ENCODE data around the gene BTN1A1. TPM values are rescaled to one million over a fixed set of nuclear protein-coding genes. Genes with fewer than 3 reads are reported as not detected.

The BTN1A1 gene
- total RNA-seq, 1 experiment from 2014 or later, result not detected

DNA sequence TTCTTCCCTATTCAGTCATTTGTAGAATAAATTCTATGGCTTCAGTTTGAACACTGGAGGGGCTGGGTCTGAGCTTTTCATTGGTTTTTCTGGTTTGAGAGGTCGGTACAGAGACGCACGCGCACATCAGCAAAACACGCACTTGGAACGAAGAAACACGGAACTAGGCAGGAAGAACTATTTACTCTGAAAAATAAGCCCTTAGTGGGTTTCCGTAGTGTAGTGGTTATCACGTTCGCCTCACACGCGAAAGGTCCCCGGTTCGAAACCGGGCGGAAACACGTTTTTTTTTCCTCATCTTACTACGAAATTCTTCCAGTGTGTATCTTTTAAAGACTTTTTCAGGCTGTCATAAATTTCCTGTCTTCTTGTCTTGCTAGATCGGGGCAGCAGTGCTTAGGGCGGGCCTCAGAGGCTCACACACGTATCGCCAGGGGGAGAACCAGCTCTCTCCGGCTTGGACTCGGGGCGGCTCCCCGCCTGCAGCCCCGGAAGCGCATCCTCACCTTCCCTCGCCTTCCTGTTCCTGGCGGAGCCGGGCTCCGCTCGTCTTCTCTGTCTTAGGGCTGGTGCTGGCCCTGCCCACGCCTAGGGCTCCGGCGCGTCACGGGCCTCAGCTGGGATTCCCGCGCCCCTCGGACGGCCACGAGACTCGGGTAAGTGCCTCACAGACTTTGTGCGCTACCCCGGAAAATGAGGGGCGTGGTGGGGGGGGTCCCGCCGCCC, 37.9 kb downstream of the BTN1A1 start, which contains the start of gene HMGN4:
TSS of gene HMGN4 (plus strand) at position 521 of the 726 bp plus-strand sequence. CDS start 6,841 bp downstream, outside the sequence.
- peak within 1 kb of the TSS; percentile 84 for H3K4me3 Mint-ChIP-seq (ENCODE audit: unreplicated experiment)
- peak within 1 kb of the TSS; percentile 98 for H3K27ac Mint-ChIP-seq (ENCODE audit: low read depth, unreplicated experiment)
- H3K36me3 Mint-ChIP-seq (ENCODE audit: insufficient read depth, unreplicated experiment), result peaks cover 51% of the 10 kb centered on the region
- ChIA-PET CTCF (interaction anchor here (0.5 to 1.8 kb wide), 7 partner anchors 15 to 545 kb away, joined by 4 to 6 read pairs (median 4); no protein-coding TSS in a partner anchor), POLR2A (interaction anchor here (0.6 to 5.0 kb wide), 42 partner anchors 8 to 1600 kb away, joined by 3 to 76 read pairs (median 6); partner anchors contain the start of genes ABT1 and BTN2A2)
- H3K27me3 Mint-ChIP-seq (ENCODE audit: insufficient read depth, unreplicated experiment), result no peaks in the 10 kb centered on the region
- BruUV-seq (replicated peaks), result no TSS peak
- intact Hi-C loops (cut with micrococcal nuclease), result loop anchor here (1.0 to 10.0 kb wide), 8 partner anchors 15 to 363 kb away; partner anchors contain the start of gene BTN3A3
- DNase-seq (ENCODE audit: unreplicated experiment), result peak; percentile 89
- peaks cover 23% of the 10 kb centered on the region for H3K4me1 Mint-ChIP-seq (ENCODE audit: insufficient read depth, unreplicated experiment)
- no peaks in the 10 kb centered on the region for H3K9me3 Mint-ChIP-seq (ENCODE audit: unreplicated experiment)
- TF ChIP-seq, protein P1, sequence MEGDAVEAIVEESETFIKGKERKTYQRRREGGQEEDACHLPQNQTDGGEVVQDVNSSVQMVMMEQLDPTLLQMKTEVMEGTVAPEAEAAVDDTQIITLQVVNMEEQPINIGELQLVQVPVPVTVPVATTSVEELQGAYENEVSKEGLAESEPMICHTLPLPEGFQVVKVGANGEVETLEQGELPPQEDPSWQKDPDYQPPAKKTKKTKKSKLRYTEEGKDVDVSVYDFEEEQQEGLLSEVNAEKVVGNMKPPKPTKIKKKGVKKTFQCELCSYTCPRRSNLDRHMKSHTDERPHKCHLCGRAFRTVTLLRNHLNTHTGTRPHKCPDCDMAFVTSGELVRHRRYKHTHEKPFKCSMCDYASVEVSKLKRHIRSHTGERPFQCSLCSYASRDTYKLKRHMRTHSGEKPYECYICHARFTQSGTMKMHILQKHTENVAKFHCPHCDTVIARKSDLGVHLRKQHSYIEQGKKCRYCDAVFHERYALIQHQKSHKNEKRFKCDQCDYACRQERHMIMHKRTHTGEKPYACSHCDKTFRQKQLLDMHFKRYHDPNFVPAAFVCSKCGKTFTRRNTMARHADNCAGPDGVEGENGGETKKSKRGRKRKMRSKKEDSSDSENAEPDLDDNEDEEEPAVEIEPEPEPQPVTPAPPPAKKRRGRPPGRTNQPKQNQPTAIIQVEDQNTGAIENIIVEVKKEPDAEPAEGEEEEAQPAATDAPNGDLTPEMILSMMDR (IDR thresholded peaks at IDR 0.05; ENCODE audit: unreplicated experiment), result no peak

DNA sequence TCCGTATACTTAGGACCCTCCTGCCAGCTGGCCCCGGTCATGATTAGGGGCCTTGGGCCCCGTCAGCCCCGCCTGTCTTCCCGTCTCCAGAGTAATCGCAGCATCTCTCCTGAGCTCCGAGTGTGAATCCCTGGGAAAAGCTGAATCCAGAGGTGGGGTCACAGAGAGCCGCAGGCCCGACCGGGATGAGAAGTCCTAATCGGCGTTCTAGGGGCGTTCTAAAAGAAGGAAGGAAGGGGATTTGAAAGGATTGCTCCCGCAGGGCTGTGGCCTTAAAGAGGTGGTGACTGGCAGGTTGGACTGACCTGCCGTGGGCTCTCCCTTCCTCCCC, 38.4 kb downstream of the BTN1A1 start:
- Mint-ChIP-seq H3K36me3 (ENCODE audit: insufficient read depth, unreplicated experiment) (peaks cover 50% of the 10 kb centered on the region), H3K4me3 (ENCODE audit: unreplicated experiment) (peak overlapping the region; percentile 84), H3K27me3 (ENCODE audit: insufficient read depth, unreplicated experiment) (no peaks in the 10 kb centered on the region), H3K4me1 (ENCODE audit: insufficient read depth, unreplicated experiment) (peaks cover 21% of the 10 kb centered on the region), H3K27ac (ENCODE audit: low read depth, unreplicated experiment) (peak overlapping the region; percentile 98), H3K9me3 (ENCODE audit: unreplicated experiment) (no peaks in the 10 kb centered on the region)
- POLR2A ChIA-PET, result interaction anchor here (0.6 to 5.0 kb wide), 26 partner anchors 10 to 1599 kb away, joined by 3 to 76 read pairs (median 6); partner anchors contain the start of genes ABT1 and BTN2A2
- BruUV-seq (replicated peaks), result TSS peak; percentile 40
- CTCF ChIA-PET, result interaction anchor here (0.6 to 1.8 kb wide), 5 partner anchors 14 to 230 kb away, joined by 4 to 6 read pairs (median 4); no protein-coding TSS in a partner anchor
- TF ChIP-seq, protein P1 (IDR thresholded peaks at IDR 0.05; ENCODE audit: unreplicated experiment), result no peak
- intact Hi-C loops (cut with micrococcal nuclease), result loop anchor here (1.0 to 10.0 kb wide), 5 partner anchors 15 to 364 kb away; no protein-coding TSS in a partner anchor
- DNase-seq (ENCODE audit: unreplicated experiment), result no peak

DNA sequence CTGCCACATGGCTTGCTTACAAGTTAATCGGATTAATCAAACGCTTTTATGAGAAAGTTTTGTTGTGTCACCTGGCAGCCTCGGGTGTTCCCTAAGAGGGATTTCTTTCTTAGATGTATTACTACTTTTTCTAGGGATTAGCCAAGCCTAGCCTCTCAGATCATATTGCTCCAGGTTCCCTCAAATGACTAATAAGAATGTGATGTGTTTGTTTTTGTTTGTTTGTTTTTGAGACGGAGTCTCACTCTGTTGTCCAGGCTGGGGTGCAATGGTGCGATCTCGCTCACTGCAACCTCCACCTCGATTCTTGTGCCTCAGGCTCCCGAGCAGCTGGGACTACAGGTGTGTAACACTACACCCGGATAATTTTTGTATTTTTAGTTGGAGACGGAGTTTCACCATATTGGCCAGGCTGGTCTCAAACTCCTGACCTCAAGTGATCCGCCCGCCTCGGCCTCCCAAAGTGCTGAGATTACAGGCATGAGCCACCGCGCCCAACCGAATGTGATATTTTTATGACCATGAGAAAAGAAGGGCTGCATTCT, 39.0 kb downstream of the BTN1A1 start:
- Mint-ChIP-seq H3K4me1 (ENCODE audit: insufficient read depth, unreplicated experiment) (peaks cover 21% of the 10 kb centered on the region), H3K36me3 (ENCODE audit: insufficient read depth, unreplicated experiment) (peaks cover 55% of the 10 kb centered on the region), H3K27ac (ENCODE audit: low read depth, unreplicated experiment) (peak overlapping the region; percentile 98), H3K27me3 (ENCODE audit: insufficient read depth, unreplicated experiment) (no peaks in the 10 kb centered on the region), H3K9me3 (ENCODE audit: unreplicated experiment) (no peaks in the 10 kb centered on the region), H3K4me3 (ENCODE audit: unreplicated experiment) (peak overlapping the region; percentile 84)
- ChIA-PET CTCF (interaction anchor here (0.7 to 1.8 kb wide), 3 partner anchors 14 to 756 kb away, joined by 4 to 6 read pairs (median 5); no protein-coding TSS in a partner anchor), POLR2A (interaction anchor here (0.7 to 5.0 kb wide), 14 partner anchors 9 to 1290 kb away, joined by 3 to 76 read pairs (median 10); no protein-coding TSS in a partner anchor)
- intact Hi-C loops (cut with micrococcal nuclease), result loop anchor here (5.0 to 10.0 kb wide), 3 partner anchors 67 to 364 kb away; no protein-coding TSS in a partner anchor
- TF ChIP-seq, protein P1 (IDR thresholded peaks at IDR 0.05; ENCODE audit: unreplicated experiment), result no peak
- BruUV-seq (replicated peaks), result no TSS peak
- DNase-seq (ENCODE audit: unreplicated experiment), result peak; percentile 21

DNA sequence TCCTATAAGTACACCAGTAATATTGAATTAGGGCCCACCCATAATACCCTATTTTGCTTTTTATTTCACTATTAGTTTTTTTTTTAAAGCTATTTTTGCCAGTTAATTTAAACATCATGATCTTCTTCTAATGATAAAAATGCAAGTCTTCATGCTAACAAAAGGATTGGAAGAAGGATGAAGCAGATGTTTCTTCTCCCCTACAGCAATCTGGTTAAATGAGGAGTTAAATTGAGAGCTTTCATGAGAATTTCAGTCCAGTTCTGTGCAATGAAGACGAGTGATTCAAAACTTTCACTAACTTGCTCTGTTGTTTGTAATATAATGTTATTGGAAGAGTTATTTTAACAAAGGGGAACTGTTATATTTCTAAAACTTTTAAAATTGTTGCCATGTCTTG, 41.5 kb downstream of the BTN1A1 start:
- no peak overlapping the region for H3K27ac Mint-ChIP-seq (ENCODE audit: low read depth, unreplicated experiment)
- peaks cover 79% of the 10 kb centered on the region for H3K36me3 Mint-ChIP-seq (ENCODE audit: insufficient read depth, unreplicated experiment)

More for the DNA sequence above, 41.5 kb downstream of the BTN1A1 start:
- ChIA-PET CTCF (no interaction called here), POLR2A (interaction anchor here (1.0 to 1.9 kb wide), 3 partner anchors 12 to 68 kb away, joined by 3 to 7 read pairs (median 4); no protein-coding TSS in a partner anchor)
- intact Hi-C loops (cut with micrococcal nuclease), result no loop called here
- Mint-ChIP-seq H3K9me3 (ENCODE audit: unreplicated experiment) (no peaks in the 10 kb centered on the region), H3K4me3 (ENCODE audit: unreplicated experiment) (no peak overlapping the region), H3K27me3 (ENCODE audit: insufficient read depth, unreplicated experiment) (no peaks in the 10 kb centered on the region), H3K4me1 (ENCODE audit: insufficient read depth, unreplicated experiment) (peaks cover 17% of the 10 kb centered on the region)
- TF ChIP-seq, protein P1 (IDR thresholded peaks at IDR 0.05; ENCODE audit: unreplicated experiment), result no peak
- DNase-seq (ENCODE audit: unreplicated experiment), result no peak
- BruUV-seq (replicated peaks), result no TSS peak

Measured in MCF 10A (cell line).